Astrocyte of the spinal cord (primary cell): ENCODE data around the gene TRIM13.
A peak's percentile ranks its signal among the peaks of the same experiment; 100 is the strongest.

ENCODE experiments used
- DNase-seq: peaks from one replicate; pipeline ENCODE4 v3.0.0; 2011; ENCODE audit warnings: low read depth, low spot score
- H3K4me3 ChIP-seq: 2 replicates; pipeline ENCODE4 v1.5.1; 2011; ENCODE audit warnings: low read depth, mild to moderate bottlenecking, low read length, moderate library complexity
- CTCF ChIP-seq: IDR thresholded peaks from 2 replicates; pipeline ENCODE4 v1.5.1; 2012; ENCODE audit warnings: low read depth, mild to moderate bottlenecking, low read length, inconsistent platforms
- in situ Hi-C: cut with HindIII; loops from 2 replicates; pipeline ENCODE4 v1.10.0; 2017; ENCODE audit warnings: low sequenced_read_pairs

Gene TRIM13

GRCh38 chr13:50012396-50013169, 15.7 kb downstream of the TRIM13 start:
- in situ Hi-C loops, result no loop called here
- no peak overlapping the region for H3K4me3 ChIP-seq

DNA sequence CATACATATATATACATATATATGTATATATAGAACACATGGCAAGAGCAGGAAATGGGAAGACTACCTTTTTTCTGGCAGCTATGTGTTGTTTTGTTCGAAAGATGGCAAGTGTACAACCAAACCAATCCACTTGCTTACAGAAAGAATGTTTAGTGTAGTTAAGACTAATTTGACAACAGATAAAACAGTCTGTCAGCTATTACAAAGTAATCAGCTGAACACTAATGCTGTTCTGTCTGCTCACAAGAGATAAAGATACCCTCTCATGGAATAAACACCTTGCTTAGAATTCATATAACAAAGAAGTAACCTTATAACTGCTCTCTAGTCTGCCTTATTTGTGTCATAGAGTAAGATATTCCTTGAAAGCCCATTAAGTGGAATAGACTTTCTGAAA, 17.5 kb downstream of the TRIM13 start:
- no peak for DNase-seq
- in situ Hi-C loops, result no loop called here
- no peak for TF ChIP-seq CTCF
- no peak overlapping the region for H3K4me3 ChIP-seq

More at GRCh38 chr13:50012396-50013169, 15.7 kb downstream of the TRIM13 start:
- no peak for TF ChIP-seq CTCF
- no peak for DNase-seq

DNA sequence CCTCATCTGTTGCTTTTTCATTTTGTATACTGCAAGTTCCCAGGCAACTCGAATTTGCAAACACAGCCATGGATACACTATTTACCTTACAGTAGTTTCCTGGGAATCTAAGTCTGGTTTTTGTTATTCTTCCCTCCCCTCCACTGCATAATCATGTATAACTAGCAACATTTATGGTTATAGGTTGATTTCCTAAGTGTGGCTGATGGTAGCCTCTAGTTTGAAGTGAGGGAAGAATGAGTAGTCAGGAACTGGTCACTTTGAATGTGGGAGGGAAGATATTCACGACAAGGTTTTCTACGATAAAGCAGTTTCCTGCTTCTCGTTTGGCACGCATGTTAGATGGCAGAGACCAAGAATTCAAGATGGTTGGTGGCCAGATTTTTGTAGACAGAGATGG, 18.4 kb downstream of the TRIM13 start, which contains the start of gene KCNRG:
KCNRG (plus strand) TSS at position 187 of the 400 bp plus-strand sequence; CDS start at position 237, 50 bp downstream.
- H3K4me3 ChIP-seq, result no peak within 1 kb of the TSS
- no peak for TF ChIP-seq CTCF
- in situ Hi-C loops, result no loop called here
- peak; percentile 46 for DNase-seq

DNA sequence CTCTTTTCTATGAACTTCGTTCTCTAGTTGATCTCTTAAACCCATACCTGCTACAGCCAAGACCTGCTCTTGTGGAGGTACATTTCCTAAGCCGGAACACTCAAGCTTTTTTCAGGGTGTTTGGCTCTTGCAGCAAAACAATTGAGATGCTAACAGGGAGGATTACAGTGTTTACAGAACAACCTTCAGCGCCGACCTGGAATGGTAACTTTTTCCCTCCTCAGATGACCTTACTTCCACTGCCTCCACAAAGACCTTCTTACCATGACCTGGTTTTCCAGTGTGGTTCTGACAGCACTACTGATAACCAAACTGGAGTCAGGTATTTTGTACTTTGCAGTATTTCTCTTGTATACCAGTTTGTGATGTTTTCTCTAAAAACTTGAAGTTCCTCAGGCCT, 18.9 kb downstream of the TRIM13 start:
- no peak overlapping the region for H3K4me3 ChIP-seq
- no peak for TF ChIP-seq CTCF
- in situ Hi-C loops, result no loop called here
- DNase-seq, result no peak

GRCh38 chr13:50016444-50016843, 19.6 kb downstream of the TRIM13 start:
- no peak overlapping the region for H3K4me3 ChIP-seq
- in situ Hi-C loops, result no loop called here
- TF ChIP-seq CTCF, result no peak
- DNase-seq, result peak; percentile 66

DNA sequence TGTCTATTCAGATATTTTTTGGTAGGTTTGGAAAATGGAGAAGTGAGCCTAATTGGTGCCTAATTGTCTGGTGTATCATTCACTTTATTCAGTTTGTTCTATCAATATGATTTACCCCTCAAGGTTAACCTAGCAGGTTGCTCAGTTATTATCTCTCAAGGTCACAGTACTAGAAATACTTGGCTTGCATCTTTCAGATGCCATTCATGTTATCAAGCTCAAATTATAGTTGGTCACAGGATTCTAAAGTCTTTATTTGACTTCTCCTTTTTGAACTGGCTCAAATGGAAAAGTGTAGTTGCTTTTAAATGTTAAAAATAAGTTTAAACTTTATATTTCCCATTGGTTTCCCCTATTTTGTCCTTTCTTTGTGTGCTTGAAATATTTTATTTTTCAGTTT, 21.0 kb downstream of the TRIM13 start:
- DNase-seq, result no peak
- in situ Hi-C loops, result no loop called here
- TF ChIP-seq CTCF, result no peak
- no peak overlapping the region for H3K4me3 ChIP-seq
